H1 (cell line): ENCODE measurements around the gene GAST. TPM values are rescaled to one million over a fixed set of nuclear protein-coding genes. Genes with fewer than 3 reads are reported as not detected.

ENCODE experiments used
- CTCF ChIA-PET: fragments of 300-600 bp; sonication (Branson Sonifier 250); formaldehyde crosslinking; loops from one replicate; lab custom pipeline; 2021; ENCODE audit not compliant: partially characterized antibody; lab: Charles Lee
- POLR2A ChIA-PET: fragments of 300-600 bp; sonication (Branson Sonifier 250); formaldehyde crosslinking; loops from one replicate; lab custom pipeline; 2021; ENCODE audit warnings: inconsistent platforms; ENCODE audit not compliant: partially characterized antibody; lab: Charles Lee
- DNase-seq, 2 experiments: peaks; one replicate each; pipeline versions ENCODE4 v3.0.0 to v3.0.0-alpha.2; 2010 to 2022; ENCODE audit warnings: low spot score in 2 of 2, low read depth in 1 of 2, mixed read lengths in 1 of 2
- FAIRE-seq: peaks from 2 replicates; lab custom pipeline; 2011; peaks lifted over from hg19 to GRCh38; lab: Jason Lieb, UNC
- H2AFZ ChIP-seq: 2 replicates; pipeline ENCODE4 v1.8.1; 2012; ENCODE audit warnings: low read length, inconsistent platforms
- H2AK5ac ChIP-seq: 2 replicates; pipeline ENCODE4 v1.6.1; 2013; ENCODE audit warnings: low read depth, low read length
- H2BK120ac ChIP-seq: replicated peaks from 2 replicates; pipeline ENCODE3; 2013; ENCODE audit warnings: low read depth, low read length, inconsistent platforms
- H2BK12ac ChIP-seq: 2 replicates; pipeline ENCODE4 v1.6.1; 2013; ENCODE audit warnings: low read depth, low read length
- H2BK15ac ChIP-seq: 2 replicates; pipeline ENCODE4 v1.6.1; 2013; ENCODE audit warnings: low read length
- H2BK20ac ChIP-seq: 2 replicates; pipeline ENCODE4 v1.6.1; 2013; ENCODE audit warnings: low read length
- H2BK5ac ChIP-seq: 2 replicates; pipeline ENCODE4 v1.6.1; 2013; ENCODE audit warnings: low read depth, low read length
- H3K14ac ChIP-seq: 2 replicates; pipeline ENCODE4 v1.6.1; 2013; ENCODE audit warnings: inconsistent platforms; ENCODE audit not compliant: insufficient read length
- H3K18ac ChIP-seq: 2 replicates; pipeline ENCODE4 v1.6.1; 2013; ENCODE audit warnings: low read length; ENCODE audit errors: extremely low read depth
- H3K23ac ChIP-seq: 2 replicates; pipeline ENCODE4 v1.6.1; 2013; ENCODE audit warnings: inconsistent platforms; ENCODE audit not compliant: insufficient read length
- H3K23me2 ChIP-seq: 2 replicates; pipeline ENCODE4 v1.6.1; 2013; ENCODE audit warnings: low read depth, low read length
- H3K27ac ChIP-seq: 2 replicates; pipeline ENCODE4 v1.6.1; 2011; ENCODE audit warnings: low read depth, low read length, inconsistent platforms
- H3K27me3 ChIP-seq, 4 experiments: replicated peaks in 1 of 4; 1 replicate in 1 of 4; 2 replicates in 3 of 4; pipeline versions ENCODE4 v1.6.1 to v1.8.1; 2011 to 2013; ENCODE audit warnings: low read length in 3 of 4, mild to moderate bottlenecking in 3 of 4, inconsistent platforms in 2 of 4, mixed read lengths in 2 of 4, moderate library complexity in 1 of 4; ENCODE audit not compliant: control insufficient read depth in 3 of 4, insufficient read depth in 3 of 4; ENCODE audit errors: extremely low read depth in 1 of 4
- H3K36me3 ChIP-seq, 4 experiments: 2 replicates each; pipeline versions ENCODE4 v1.6.1 to v1.8.1; 2011 to 2013; ENCODE audit warnings: mild to moderate bottlenecking in 4 of 4, low read length in 3 of 4, moderate library complexity in 2 of 4, control low read depth in 1 of 4, inconsistent platforms in 1 of 4; ENCODE audit not compliant: insufficient read depth in 4 of 4, control insufficient read depth in 2 of 4
- H3K4ac ChIP-seq: replicated peaks from 2 replicates; pipeline ENCODE3; 2013; ENCODE audit warnings: low read length, low read depth, mixed read lengths, inconsistent platforms; ENCODE audit not compliant: insufficient read length
- H3K4me1 ChIP-seq, 4 experiments: replicated peaks in 1 of 4; 1 replicate in 1 of 4; 2 replicates in 3 of 4; pipeline versions ENCODE4 v1.6.1 to v1.8.1; 2011 to 2013; ENCODE audit warnings: low read length in 3 of 4, inconsistent platforms in 2 of 4, mixed read lengths in 1 of 4; ENCODE audit not compliant: insufficient read depth in 4 of 4, control insufficient read depth in 3 of 4
- H3K4me2 ChIP-seq, 2 experiments: 2 replicates each; pipeline versions ENCODE4 v1.6.1 to v1.8.1; 2011 to 2013; ENCODE audit warnings: low read depth in 2 of 2, low read length in 2 of 2, control low read depth in 1 of 2, inconsistent platforms in 1 of 2, mild to moderate bottlenecking in 1 of 2; ENCODE audit not compliant: insufficient read depth in 1 of 2
- H3K4me3 ChIP-seq, 4 experiments: fragments of 200-600, 300-600 bp in 1 of 4; sonication (generic), shearing (Covaris generic), sonication (Bioruptor Twin) in 1 of 4; 2 replicates each; pipeline versions ENCODE4 v1.5.1 to v1.8.1; 2011 to 2016; ENCODE audit warnings: low read length in 4 of 4, low read depth in 3 of 4, control low read depth in 2 of 4, inconsistent platforms in 2 of 4, mild to moderate bottlenecking in 2 of 4, mixed read lengths in 1 of 4, moderate library complexity in 1 of 4; ENCODE audit not compliant: insufficient read depth in 2 of 4; ENCODE audit errors: extremely low read depth in 1 of 4
- H3K56ac ChIP-seq: replicated peaks from 2 replicates; pipeline ENCODE3; 2013; ENCODE audit warnings: low read depth, mild to moderate bottlenecking, mixed read lengths, low read length, inconsistent platforms; ENCODE audit not compliant: insufficient read length
- H3K79me1 ChIP-seq: 2 replicates; pipeline ENCODE4 v1.6.1; 2013; ENCODE audit warnings: low read depth, low read length, control low read depth
- H3K79me2 ChIP-seq, 2 experiments: 2 replicates each; pipeline versions ENCODE4 v1.6.1 to v1.8.1; 2012 to 2013; ENCODE audit warnings: low read length in 2 of 2, mild to moderate bottlenecking in 2 of 2, inconsistent platforms in 1 of 2; ENCODE audit not compliant: insufficient read depth in 2 of 2, control insufficient read depth in 1 of 2
- H3K9ac ChIP-seq, 4 experiments: replicated peaks in 1 of 4; 1 replicate in 1 of 4; 2 replicates in 3 of 4; pipeline versions ENCODE4 v1.6.1 to v1.8.1; 2011 to 2013; ENCODE audit warnings: low read depth in 3 of 4, low read length in 3 of 4, control low read depth in 2 of 4, mild to moderate bottlenecking in 2 of 4, moderate library complexity in 2 of 4, inconsistent platforms in 1 of 4; ENCODE audit errors: extremely low read depth in 1 of 4
- H3K9me3 ChIP-seq, 2 experiments: 2 replicates each; pipeline versions ENCODE4 v1.6.1 to v1.8.1; 2012 to 2013; ENCODE audit warnings: mild to moderate bottlenecking in 2 of 2, moderate library complexity in 2 of 2, control low read depth in 1 of 2, inconsistent platforms in 1 of 2, low read depth in 1 of 2, low read length in 1 of 2, mixed read lengths in 1 of 2; ENCODE audit not compliant: insufficient read depth in 2 of 2
- H4K20me1 ChIP-seq, 2 experiments: replicated peaks in 1 of 2; 2 replicates each; pipeline versions ENCODE3 to v1.8.1; 2011 to 2013; ENCODE audit warnings: inconsistent platforms in 2 of 2, low read length in 2 of 2, mild to moderate bottlenecking in 1 of 2; ENCODE audit not compliant: insufficient read depth in 2 of 2, control insufficient read depth in 1 of 2
- H4K5ac ChIP-seq: 2 replicates; pipeline ENCODE4 v1.6.1; 2013; ENCODE audit warnings: low read length, low read depth, mixed read lengths, inconsistent platforms; ENCODE audit not compliant: insufficient read length
- H4K8ac ChIP-seq: 2 replicates; pipeline ENCODE4 v1.8.0; 2013; ENCODE audit warnings: mild to moderate bottlenecking, moderate library complexity, low read length, inconsistent platforms; ENCODE audit not compliant: insufficient read depth; ENCODE audit errors: extremely low read depth
- H4K91ac ChIP-seq: replicated peaks from 2 replicates; pipeline ENCODE3; 2013; ENCODE audit warnings: low read length, mixed read lengths, inconsistent platforms; ENCODE audit not compliant: insufficient read length
- GABPA ChIP-seq: IDR thresholded peaks from 2 replicates; pipeline ENCODE4 v1.6.1; 2011; ENCODE audit warnings: mild to moderate bottlenecking, low read length, moderate library complexity, borderline replicate concordance; ENCODE audit not compliant: insufficient read depth
- JUN ChIP-seq: IDR thresholded peaks from 2 replicates; pipeline ENCODE4 v1.6.1; 2011; ENCODE audit warnings: low read depth, mild to moderate bottlenecking, improper control_type of control experiment, low read length
- KDM5A ChIP-seq: fragments of 200-600 bp; IDR thresholded peaks from 2 replicates; pipeline ENCODE4 v1.7.1; 2012; ENCODE audit warnings: mild to moderate bottlenecking, low read length, inconsistent platforms, mixed read lengths
- MAFK ChIP-seq: IDR thresholded peaks from 2 replicates; pipeline ENCODE4 v1.6.1; 2012; ENCODE audit warnings: low read depth, mild to moderate bottlenecking, improper control_type of control experiment, low read length
- MAX ChIP-seq: IDR thresholded peaks from 2 replicates; pipeline ENCODE4 v1.6.1; 2012; ENCODE audit warnings: inconsistent platforms
- NANOG ChIP-seq: IDR thresholded peaks from 2 replicates; pipeline ENCODE4 v1.6.1; 2011; ENCODE audit warnings: low read length, low read depth, mild to moderate bottlenecking, inconsistent platforms; ENCODE audit not compliant: insufficient read depth, poor library complexity, severe bottlenecking
- NRF1 ChIP-seq: IDR thresholded peaks from 2 replicates; pipeline ENCODE4 v1.6.1; 2011; ENCODE audit warnings: mild to moderate bottlenecking, low read depth, low read length, improper control_type of control experiment
- TCF12 ChIP-seq: IDR thresholded peaks from 2 replicates; pipeline ENCODE4 v1.6.1; 2011; ENCODE audit warnings: low read depth, mild to moderate bottlenecking, low read length
- WGBS, 2 experiments: shearing (Covaris generic) in 1 of 2; methylation state at CpG; one replicate each; pipeline versions ENCODE4 v1.1.6 to v1.1.7; 2013 to 2015; ENCODE audit warnings: low lambda C conversion rate in 2 of 2, mixed read lengths in 2 of 2, inconsistent platforms in 1 of 2, low coverage in 1 of 2, missing lambda C conversion rate in 1 of 2; ENCODE audit not compliant: insufficient replicate concordance in 2 of 2, insufficient coverage in 1 of 2, insufficient read length in 1 of 2; ENCODE audit errors: extremely low coverage in 1 of 2, missing lambda C conversion rate in 1 of 2; 5-methylcytosine and 5-hydroxymethylcytosine counted together
- polyA plus RNA-seq, 7 experiments: library from polyadenylated mRNA; depleted of rRNA in 3 of 7; stranded (reverse) in 5 of 7; unstranded in 2 of 7; fragments of >200 nt in 5 of 7; fragments of 200-250 nt in 2 of 7; gene quantifications; 1 replicate in 5 of 7; 2 replicates in 1 of 7; 4 replicates in 1 of 7; pipeline versions ENCODE4 v1.2.1 to v1.2.3, GENCODE V29; 2011 to 2013; ENCODE audit warnings: missing spikeins in 2 of 7, mixed read lengths in 2 of 7
- total RNA-seq: library from RNA; stranded (reverse); fragmentation: NEBNext Ultra II Directional; extraction: Animal tissue kit (Norgen Biotek cat#: 25700); gene quantifications from 2 replicates; pipeline ENCODE4 v1.2.1, GENCODE V29; 2021
- TF ChIP-seq, protein P1 (sequence below): IDR thresholded peaks from 2 replicates; pipeline ENCODE4 v1.6.1; 2012; ENCODE audit warnings: inconsistent platforms

GAST gene
- total and polyA plus RNA-seq, 2 of the 8 experiments (the other 6 are each of a cell fraction or from before 2014, with no cell fraction given), result not detected

GRCh38 chr17:41688641-41689496 lies 23.3 kb upstream of the GAST start, which contains the start of gene EIF1:
EIF1 (plus strand) TSS chr17:41688885; CDS start chr17:41689039, 154 bp downstream.
- Histone ChIP-seq H3K56ac (peak within 1 kb of the TSS; percentile 82), H3K9me3 (no peaks in the 10 kb centered on the region), H3K4ac (peak within 1 kb of the TSS; percentile 94), H2AFZ (0 out of 2 replicates have a peak within 1 kb of the TSS, but pooled peaks have one; percentile 73), H4K8ac (peak within 1 kb of the TSS; percentile 98; the same call in 1 of the 2 replicates), H2BK120ac (no peak within 1 kb of the TSS), H2BK15ac (0 out of 2 replicates have a peak within 1 kb of the TSS, but pooled peaks have one; percentile 61), H2AK5ac (peak within 1 kb of the TSS; percentile 71; the same call in 1 of the 2 replicates), H4K5ac (peak within 1 kb of the TSS; percentile 82), H4K91ac (peak within 1 kb of the TSS; percentile 85), H3K14ac (no peak within 1 kb of the TSS), H2BK20ac (no peak within 1 kb of the TSS), H2BK12ac (peak within 1 kb of the TSS; percentile 63; the same call in 1 of the 2 replicates), H3K9ac (peak within 1 kb of the TSS; percentile 93 to 98 (median 96)), H3K79me1 (no peaks in the 10 kb centered on the region), H4K20me1 (peaks cover 10 to 20% of the 10 kb centered on the region in 2 experiments), H3K4me3 (peak within 1 kb of the TSS; percentile 92 to 99 (median 94)), H3K36me3 (peaks cover 27 to 45% (median 40%) of the 10 kb centered on the region in 4 experiments), H3K4me2 (peak within 1 kb of the TSS; percentile 83 to 87), H3K4me1 (peaks cover 0 to 3% (median 2%) of the 10 kb centered on the region in 4 experiments; a peak in 4 of 7 replicates), H3K23me2 (peaks cover 7% of the 10 kb centered on the region), H3K23ac (no peak within 1 kb of the TSS), H3K27me3 (no peaks in the 10 kb centered on the region), H2BK5ac (peak within 1 kb of the TSS; percentile 97), H3K18ac (peak within 1 kb of the TSS; percentile 94), H3K27ac (peak within 1 kb of the TSS; percentile 97), H3K79me2 (peaks cover 0 to 16% of the 10 kb centered on the region in 2 experiments; a peak in 3 of 4 replicates)
- POLR2A ChIA-PET, result interaction anchor here (0.6 to 9.3 kb wide), 104 partner anchors 10 to 1600 kb away, joined by 3 to 378 read pairs (median 4); partner anchors contain the start of genes ACLY, CNP, DNAJC7 and FKBP10
- FAIRE-seq (no peak), DNase-seq (peak; percentile 100)
- WGBS, 2 experiments, result 1% methylated on average over 68 of the region's 81 CpGs; no CpG with 5 or more reads in 1 of the 2 experiments
- CTCF ChIA-PET, result interaction anchor here (0.5 to 4.3 kb wide), 18 partner anchors 9 to 151 kb away, joined by 3 to 22 read pairs (median 4); partner anchors contain the start of genes GAST and JUP
- TF ChIP-seq GABPA (peak; percentile 85), NANOG (no peak), MAX (no peak), MAFK (no peak), JUN (peak; percentile 49), NRF1 (peak; percentile 94), KDM5A (no peak), TCF12 (no peak)
- TF ChIP-seq, protein P1, sequence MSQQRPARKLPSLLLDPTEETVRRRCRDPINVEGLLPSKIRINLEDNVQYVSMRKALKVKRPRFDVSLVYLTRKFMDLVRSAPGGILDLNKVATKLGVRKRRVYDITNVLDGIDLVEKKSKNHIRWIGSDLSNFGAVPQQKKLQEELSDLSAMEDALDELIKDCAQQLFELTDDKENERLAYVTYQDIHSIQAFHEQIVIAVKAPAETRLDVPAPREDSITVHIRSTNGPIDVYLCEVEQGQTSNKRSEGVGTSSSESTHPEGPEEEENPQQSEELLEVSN, result no peak
